ENCODE measurements around the gene TMEM167A.

Gene TMEM167A, protein sequence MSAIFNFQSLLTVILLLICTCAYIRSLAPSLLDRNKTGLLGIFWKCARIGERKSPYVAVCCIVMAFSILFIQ

DNA sequence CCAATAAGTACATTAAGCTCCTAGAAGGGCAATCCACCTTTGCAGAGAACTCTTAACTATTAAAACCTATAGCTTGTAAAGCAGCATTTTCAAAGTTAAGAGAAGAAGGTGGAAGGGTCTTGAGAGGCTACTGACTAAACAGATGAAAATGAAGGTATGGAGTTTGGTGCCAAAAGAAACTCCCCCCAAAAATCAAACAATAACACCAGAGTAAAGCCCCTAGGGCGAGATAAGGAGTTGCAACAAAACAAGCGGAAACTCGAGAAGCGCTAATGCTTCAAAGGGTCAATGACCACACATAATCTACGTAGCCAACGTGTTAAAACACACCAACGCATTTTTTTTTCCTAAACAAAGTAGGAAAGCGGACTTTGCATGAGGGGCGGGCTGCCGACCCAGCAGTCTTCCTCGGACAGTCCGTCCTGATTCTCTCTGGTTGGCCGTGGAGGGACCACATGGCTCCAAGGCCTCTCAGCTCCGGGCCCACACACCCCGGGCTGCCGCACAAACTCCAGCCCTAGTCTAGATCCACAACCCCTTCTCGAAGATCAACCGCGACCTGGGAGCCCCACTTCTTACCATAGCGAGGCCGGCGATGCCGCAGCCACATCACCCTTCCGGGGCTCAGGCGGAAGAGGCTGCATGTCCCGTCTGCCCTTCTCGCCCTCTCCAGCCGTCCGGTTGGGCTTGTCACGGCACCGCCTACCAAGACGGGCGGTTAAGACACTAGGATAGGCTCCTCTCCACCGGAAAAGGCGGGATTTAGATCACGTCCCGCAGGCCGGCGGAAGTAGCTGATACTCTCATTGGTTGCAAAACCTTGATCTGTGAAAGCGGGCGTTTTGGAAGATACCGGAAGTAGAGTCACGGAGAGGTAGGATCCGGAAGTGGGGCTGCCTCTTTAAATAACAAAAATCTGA is at the start of gene TMEM167A, which contains the start of gene XRCC4:
TMEM167A (minus strand) TSS at position 653 of the 920 bp plus-strand sequence; CDS start at position 582, 71 bp downstream.
XRCC4 (plus strand) TSS at position 806 of the 920 bp plus-strand sequence. CDS start 27,373 bp downstream, outside the sequence.
- DNase-seq = peak; percentile 96

DNA sequence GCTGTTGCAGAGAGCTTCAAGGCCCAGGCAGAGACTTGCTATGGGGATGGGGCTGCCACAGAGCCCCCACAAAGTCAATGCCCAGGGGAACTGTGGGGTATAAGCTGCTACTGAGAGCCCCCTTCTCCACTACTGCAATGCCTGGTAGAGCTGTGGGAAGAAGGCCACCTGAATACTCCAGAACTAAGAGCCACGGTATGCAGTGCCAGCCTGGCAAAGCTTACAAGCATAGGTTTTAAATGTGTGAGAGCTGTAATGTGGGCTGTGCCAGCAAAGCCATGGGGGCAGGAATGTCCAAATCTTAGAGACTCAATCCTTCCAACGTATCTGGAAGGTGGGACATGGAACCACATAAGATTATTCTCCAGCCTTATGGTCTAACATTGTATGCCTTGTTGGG is 49.3 kb upstream of the TMEM167A start:
- no peak for DNase-seq

DNA sequence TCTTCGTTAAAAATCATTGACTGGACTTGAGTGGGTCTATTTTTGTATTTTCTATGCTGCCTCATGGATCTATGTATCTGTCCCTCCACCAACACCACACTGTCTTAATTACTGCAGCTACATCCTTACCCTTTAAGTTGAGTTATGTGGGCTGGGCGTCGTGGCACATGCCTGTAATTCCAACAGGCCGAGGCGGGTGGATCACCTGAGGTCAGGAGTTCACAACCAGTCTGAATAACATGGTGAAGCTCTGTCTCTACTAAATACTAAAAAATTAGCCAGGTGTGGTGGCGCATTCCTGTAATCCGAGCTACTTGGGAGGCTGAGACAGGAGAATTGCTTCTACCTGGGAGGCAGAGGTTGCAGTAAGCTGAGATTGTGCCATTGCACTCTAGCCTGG is 48.4 kb upstream of the TMEM167A start:
- DNase-seq = no peak

DNA sequence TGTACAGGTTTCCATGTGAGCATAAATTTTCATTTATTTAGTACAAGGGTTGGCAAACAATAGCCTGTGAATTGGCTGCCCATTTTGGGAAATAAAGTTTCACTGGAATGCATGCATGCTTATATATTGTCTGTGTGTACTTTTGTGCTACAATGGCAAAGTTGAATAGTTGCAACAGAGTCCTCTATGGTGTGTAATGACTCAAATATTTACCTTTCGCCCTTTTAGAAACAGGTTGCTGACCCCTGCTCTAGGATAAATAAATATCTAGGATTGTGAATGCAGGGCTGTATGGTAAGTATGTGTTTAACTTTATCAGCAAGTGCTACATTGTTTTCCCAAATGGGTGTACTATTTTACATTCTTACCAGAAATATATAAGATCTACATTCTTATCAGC is 47.4 kb upstream of the TMEM167A start:
- no peak for DNase-seq

DNA sequence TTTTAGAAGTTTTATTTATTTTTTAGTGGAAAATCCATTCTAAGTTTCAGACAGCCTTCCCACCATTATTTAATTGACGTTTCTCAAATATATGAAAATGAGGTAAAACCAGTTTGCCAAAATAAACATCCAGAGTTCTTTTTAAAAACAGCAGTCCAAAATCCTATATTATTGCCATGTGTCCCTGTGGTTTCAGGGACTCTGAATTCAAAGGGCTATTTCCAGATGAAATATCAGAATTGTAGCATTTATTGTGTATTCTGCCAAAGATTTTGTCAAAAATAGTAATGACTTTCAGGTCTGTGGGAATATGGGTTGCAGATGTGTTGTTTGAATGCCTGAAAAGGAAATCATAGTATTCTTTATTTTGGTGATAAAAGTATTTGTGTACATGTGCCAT is 41.8 kb upstream of the TMEM167A start:
- no peak for DNase-seq

DNA sequence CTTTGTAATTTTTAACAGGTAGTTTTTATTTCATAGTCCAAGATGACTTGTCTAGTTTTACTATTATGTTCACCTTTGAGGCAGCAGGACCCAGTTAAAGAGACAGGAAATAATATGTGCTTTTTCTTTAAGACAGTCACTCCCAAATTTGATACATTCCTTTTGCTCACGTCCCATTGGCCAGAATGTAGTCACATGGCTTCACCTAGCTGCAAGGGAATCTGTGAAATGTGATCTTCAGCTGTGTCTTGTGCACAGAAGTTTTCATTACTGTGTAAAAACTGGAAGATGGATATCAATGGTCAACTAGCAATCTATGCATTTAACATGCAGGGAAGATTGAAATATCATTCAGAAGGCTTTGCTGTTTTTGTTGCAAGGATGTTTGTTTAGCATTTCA is 41.3 kb upstream of the TMEM167A start:
- DNase-seq = no peak

DNA sequence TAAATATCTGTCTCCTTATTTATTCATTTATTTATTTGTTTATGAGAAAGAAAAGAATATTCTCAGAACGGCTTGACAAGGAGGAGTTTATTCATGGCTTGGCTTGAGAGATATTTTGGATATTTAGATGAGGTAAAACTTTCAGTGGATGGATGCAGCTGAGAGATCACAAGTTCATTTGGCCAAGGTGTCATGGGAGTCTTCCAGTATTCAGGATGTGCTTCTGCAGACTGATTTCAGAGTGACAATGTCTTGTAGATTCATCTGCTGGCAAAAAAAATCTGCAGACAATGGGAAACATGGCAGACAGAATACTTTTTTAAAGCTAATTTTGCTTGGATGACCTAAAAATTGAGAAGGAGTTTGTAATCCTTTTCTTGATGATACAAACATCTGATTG is 38.6 kb upstream of the TMEM167A start:
- no peak for DNase-seq

DNA sequence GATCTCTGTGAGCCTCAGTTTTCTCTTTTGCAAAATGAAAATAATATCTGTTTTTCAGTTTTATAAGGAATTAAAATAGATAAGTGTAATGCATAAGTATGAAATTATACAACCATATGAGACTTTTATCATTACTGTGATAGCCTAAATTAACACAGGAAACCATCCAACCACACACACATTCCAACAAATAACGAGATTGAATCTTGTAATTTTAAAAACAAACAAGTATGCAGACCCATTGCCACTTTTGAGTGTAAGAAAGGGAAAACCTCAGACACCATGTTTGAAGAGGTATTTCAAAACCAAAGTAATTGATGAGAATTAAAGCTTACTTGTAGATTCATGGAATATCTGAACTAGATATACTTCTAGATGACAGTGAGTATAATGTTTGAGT is 32.2 kb upstream of the TMEM167A start:
- no peak for DNase-seq

DNA sequence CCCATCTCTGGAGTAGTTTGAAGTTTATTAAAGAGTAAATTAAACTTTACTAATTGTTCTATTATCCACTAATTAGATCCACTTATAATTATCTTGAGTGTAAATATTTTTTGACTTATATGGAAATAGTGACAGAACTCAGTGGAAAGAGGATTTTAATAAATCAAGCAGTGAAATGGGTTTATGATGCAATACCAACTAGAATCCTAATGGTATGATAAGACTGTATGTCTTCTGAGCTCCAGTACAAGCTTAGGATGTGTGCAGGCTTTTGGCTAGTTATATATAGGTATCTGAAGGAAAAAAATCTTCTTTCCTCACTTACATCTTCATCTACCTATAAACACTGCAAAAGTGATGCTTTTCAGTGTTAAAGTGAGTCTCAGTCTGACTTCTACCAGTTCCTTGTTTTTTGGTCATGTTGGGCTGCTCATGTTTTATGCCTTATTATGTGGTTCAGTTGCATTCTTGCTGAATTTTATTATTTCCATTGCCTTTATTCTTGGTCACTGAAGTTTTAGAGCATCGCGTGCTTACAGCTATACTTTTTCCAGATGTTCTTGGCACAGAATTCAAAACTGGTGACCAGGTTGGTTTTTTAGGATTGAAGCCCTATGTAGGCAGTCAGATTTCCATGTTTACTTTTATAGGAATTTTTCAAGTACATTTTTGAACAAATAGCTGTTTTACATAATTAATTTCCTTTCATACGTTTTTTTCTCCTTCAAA is 30.7 kb upstream of the TMEM167A start:
- no peak for DNase-seq

DNA sequence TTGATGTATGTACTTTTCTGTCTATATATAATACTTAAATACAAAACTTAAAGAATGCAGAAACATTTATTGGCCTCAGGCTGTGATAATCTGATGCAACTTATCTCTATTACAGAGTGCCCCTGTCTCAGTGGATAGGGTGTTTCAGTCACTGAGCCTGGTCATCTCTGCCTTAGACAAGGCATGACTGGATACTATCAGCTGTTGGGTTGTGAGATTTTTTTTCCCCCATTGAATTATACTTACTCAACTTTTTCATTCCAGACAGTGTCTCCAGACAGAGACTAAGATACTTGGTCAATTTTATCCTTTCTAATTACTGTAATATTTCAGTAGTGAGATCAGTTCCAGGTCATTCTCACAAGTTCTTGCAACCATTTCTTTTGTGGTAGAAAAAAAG is 26.8 kb upstream of the TMEM167A start:
- no peak for DNase-seq

DNA sequence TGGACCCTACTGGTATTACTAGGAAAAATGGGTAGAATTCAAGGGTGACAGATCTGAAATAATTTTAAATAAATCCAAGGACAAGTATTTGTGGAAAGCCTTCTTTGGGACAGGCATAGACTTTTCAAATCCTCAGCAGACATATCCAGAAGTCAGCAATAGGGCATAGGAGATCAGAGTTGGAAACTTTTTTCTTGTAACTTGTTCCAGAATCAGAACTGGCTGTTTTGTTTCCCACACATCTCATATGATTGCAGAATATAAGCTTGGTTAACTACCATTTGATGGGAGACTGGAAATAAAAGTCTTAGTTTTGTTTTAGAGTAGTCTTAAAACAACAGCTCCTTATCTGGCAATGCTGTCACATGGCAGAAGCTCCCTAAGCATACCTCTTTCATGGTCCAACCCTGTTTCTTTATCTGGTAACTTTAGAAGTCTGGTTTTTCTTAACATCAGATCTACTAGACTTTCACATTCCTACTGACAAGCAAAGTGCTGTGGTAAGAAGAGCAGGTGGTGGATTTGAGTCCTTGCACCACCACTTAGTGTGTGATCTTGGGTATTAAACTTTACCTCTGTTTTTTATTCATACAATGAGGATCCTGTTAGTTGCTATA is 25.3 kb upstream of the TMEM167A start:
- no peak for DNase-seq

DNA sequence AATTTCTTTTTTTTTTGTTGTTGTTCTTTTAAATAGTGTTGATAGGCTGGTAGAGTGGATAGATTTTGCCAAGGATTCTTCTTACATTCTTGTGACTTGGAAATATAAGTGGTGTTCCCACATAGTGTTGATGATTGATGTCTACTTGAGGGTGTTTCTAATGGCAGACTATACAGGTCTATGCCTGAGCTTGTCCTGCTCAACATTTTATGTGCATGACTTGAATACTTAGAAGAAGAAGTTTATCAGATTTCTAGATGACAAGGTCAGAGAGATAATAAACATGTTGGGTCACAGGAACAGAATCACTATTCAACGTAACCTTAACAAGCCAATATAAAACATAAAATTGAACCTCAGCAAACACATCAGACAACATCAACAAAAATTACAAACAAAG is 24.3 kb upstream of the TMEM167A start:
- no peak for DNase-seq

DNA sequence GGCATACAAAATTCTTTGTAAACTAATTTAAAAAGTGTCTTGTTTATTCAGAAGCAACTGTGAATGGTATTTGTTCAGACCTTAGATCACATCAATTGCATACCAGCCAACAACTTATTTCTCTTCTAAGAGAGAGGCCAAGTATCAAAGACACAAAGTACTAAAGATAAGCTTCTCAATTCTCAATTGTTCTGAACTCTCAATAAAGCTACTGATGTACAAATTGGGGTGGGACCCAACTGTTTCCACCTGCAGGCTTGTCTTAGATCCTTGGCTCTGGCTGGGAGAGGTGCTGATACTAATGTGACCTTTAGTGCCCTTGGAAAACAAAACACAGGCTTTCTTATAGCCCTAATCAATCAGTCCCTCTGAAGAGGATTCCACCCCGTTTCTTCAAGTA is 22.3 kb upstream of the TMEM167A start:
- no peak for DNase-seq

DNA sequence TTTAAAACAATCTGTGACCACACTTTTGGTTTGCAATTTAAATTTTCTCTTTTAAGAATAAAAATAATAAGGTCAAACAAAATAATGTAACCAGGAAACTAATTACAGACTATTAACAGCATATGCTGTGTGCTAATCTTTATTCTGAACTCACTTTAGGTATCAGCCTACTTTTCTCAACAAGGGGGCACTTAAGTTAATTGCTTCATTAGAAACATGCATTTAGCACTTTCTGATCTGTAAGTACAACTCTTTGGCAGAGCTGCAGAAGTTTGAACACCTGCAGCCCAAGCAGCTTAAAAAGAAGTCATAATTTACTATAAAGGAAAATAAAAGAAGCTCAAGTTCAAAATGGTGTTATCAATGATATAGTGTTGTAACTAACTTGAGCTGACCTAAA is 21.8 kb upstream of the TMEM167A start:
- DNase-seq = no peak

DNA sequence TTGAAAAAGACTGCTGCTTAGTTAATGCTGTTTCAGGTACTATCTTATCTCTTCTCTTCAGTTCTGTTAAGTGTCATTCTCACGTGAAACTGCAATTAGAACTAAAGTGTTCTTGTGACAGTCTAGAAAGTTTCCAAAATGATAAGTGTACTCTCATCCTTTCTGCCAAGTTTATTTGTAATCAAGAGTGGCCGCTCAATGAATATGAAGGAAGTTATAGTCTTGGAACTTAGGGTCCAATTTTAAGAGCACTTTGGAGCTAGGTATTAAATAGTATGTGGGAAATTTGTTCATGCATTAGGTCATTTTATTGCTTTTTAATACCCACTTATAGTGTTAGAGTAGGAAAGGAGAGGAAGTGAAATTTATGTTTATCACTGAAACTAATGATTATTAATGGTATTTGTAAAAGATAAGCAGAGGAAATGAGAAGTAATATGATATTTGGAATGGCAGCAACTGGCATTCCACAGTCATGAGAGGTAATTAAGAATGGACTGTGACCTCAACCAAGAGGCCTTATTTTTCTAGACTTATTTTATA is 20.6 kb upstream of the TMEM167A start:
- DNase-seq = no peak

DNA sequence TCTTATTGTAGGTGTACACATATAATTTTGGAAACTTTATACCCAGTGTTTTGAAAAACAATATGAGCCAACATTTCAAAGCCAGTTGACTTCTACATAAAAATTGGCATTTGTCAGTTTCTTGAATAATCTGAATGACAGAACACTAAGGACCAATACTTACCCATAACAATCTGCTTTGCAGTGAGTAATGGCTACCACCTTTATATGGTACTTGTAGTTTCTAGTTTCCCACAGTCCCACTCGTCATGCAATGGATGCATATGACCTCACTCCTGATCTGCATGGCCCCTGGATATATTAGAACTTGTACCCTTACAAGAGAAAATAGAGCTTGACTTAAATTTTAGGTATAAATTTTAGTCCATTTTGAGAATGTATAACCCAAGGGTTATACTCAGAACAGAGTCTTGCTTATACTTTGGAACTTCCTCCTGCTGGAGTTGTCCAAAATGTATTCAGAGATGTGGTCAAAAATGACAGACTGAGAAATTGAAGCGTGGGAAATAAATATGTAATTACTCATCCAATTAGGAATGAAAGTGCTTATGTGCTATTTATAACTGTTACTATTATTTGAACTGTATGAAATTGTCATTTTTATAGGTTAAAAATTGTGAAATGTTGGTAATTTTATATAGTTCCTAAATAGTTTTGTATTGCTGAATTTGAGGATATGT is 19.6 kb upstream of the TMEM167A start:
- no peak for DNase-seq

DNA sequence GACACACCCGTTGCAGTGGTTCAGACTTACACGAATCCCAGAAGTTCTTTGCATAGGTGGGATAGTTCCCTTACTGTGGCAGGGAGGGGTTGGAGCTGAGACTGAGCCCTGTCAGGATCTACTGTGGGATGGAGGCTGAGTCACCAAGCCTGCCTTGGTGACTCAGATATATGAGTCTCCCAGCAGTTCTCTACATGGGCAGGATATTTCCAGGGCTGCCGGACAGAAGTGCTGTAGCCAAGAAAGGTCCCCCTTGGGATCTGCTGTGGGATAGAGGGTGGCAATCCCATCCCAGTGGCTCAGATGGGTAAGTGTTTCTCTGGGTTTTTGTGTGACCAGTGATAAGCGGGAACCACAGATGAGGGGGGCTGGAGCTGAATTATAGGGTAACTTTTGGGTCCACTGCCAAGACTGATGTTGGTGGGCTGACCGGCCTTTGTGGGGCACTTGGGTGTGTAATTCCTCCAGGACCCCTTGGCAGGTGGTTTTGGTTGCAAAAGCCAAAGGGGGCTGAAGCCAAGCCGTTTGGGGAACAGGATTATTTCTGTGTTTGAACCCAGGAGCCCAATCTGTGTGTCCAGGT is 18.9 kb upstream of the TMEM167A start:
- DNase-seq = no peak

DNA sequence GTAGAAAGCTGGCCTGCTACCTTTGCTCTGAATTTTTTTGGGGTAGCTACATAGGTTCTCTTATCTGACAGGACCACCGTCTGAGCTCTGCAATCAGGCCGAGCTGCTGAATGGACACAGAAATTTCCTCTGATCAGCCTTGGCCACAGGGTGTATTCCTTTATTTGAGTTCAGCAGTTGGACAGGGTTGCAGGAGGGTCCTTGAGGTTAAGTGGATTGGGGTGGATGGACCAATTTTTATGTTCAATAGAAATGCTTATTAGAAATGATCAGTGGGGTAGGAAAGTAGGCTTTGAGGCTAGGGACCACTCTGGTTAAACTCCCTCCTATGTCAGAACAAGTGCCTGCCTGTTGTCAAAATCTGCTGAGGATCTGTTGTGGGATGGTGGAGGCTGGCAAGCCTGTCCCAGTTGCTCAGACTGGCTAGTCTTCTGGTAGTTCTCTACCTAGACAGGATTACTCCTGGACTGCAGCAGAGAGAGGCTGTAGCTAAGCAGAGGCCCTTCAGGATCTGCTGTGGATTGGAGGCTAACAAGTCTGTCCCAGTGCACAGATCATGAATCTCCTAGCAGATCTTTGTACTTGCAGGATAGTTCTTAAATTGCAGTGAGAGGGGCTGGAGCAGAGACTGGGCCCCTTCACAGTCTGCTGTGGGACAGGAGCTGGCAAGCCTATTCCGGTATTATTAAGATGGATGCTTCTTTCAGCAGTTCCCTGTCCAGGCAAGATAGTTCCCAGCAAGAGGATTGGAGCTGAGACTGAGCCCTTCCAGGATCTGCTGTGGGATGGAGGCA is 18.2 kb upstream of the TMEM167A start:
- DNase-seq = no peak

DNA sequence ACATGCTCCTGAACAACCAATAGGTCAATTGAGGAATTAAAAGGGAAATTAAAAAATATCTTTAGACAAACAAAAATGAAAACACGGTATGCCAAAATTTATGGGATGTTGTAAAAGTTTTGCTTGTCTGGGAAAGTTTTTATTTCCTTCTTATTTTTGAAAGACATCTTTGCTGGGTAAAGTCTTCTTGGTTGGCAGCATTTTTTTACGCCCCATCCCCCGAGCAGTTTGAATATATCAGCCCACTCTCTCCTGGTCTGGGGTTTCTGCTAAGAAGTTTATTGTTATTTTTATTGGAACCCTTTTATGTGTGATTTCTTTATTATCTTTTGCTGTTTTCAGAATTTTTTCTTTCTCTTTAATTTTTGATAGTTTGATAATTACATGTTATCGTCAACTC is 16.5 kb upstream of the TMEM167A start:
- DNase-seq = no peak

DNA sequence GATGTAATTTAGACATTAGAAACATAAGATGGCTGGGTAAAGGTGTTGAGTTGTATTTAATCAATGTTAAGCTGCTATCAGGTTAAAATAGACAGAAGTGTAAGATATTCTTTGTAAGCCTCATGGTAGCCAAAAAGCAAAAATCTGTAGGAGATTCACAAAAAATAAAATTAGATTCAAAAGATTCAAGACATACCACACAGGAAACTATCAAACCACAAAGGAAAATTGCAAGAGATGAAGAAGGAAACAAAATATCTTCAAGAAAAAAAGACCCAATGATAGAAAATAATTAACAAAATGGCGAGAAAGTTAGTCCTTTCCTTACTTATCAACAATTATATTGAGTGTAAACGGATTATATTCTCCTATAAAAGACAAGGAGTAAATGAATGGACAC is 15.4 kb upstream of the TMEM167A start:
- no peak for DNase-seq

DNA sequence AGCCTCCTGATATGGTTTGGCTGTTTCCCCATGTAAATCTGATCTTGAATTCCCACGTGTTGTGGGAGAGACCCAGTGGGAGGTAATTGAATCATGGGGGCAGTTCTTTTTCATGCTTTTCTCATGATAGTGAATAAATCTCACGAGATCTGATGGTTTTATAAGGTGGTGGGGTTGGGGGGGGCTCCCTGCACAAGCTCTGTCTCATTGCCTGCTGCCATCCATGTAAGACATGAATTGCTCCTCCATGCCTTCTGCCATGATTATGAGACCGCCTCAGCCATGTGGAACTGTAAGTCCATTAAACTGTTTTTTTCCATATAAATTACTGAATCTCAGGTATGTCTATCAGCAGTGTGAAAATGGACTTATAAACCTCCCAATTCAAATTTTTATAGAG is 13.0 kb upstream of the TMEM167A start:
- no peak for DNase-seq
